IPS-20b (cell line): Measurements from ENCODE around the gene MST1R.

Experiments
- H3K27ac ChIP-seq: one replicate; pipeline ENCODE4 v1.5.1; 2013; ENCODE audit warnings: low read length
- H3K27me3 ChIP-seq: 2 replicates; pipeline ENCODE4 v1.6.1; 2013; ENCODE audit warnings: mild to moderate bottlenecking, low read length, inconsistent platforms; ENCODE audit not compliant: insufficient read depth
- H3K36me3 ChIP-seq: 2 replicates; pipeline ENCODE4 v1.6.1; 2013; ENCODE audit warnings: low read depth, mild to moderate bottlenecking, inconsistent platforms, low read length, moderate library complexity; ENCODE audit not compliant: insufficient read depth
- H3K4me1 ChIP-seq: 2 replicates; pipeline ENCODE4 v1.6.1; 2013; ENCODE audit warnings: mild to moderate bottlenecking, control low read depth, inconsistent platforms, low read length, moderate library complexity; ENCODE audit not compliant: insufficient read depth
- H3K4me3 ChIP-seq: 2 replicates; pipeline ENCODE4 v1.5.1; 2013; ENCODE audit warnings: mild to moderate bottlenecking, low read length, inconsistent platforms
- H3K9ac ChIP-seq: 2 replicates; pipeline ENCODE4 v1.6.1; 2013; ENCODE audit warnings: low read depth, mild to moderate bottlenecking, inconsistent platforms, low read length, moderate library complexity
- H3K9me3 ChIP-seq: 2 replicates; pipeline ENCODE4 v1.6.1; 2013; ENCODE audit warnings: mild to moderate bottlenecking, low read depth, low read length, inconsistent platforms; ENCODE audit not compliant: insufficient read depth

MST1R gene

DNA sequence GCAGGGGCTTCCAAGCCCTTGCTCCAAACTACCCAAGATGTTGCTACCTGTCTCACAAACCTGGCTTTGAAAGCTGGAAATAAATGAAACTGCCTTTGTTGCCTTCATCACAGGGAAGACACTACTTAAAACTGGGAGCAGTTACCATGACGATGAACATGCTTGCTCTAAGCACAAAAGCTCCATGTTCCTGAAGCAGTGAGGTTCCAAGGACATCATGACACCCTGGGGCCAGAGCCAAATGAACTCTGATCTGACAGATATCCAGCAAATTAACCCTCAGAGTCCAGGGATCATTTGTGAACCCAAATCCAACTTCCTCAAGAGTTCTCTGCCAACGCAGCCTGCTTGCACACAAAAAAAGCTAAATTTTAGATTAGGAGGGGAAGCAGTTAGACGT, 58.0 kb downstream of the MST1R start:
- no peaks in the 10 kb centered on the region for H3K9me3 ChIP-seq
- H3K9ac ChIP-seq = no peak overlapping the region
- no peaks in the 10 kb centered on the region for H3K27me3 ChIP-seq
- H3K27ac ChIP-seq = no peak overlapping the region
- no peak overlapping the region for H3K4me3 ChIP-seq
- peaks cover 66% of the 10 kb centered on the region for H3K36me3 ChIP-seq
- H3K4me1 ChIP-seq = no peaks in the 10 kb centered on the region

DNA sequence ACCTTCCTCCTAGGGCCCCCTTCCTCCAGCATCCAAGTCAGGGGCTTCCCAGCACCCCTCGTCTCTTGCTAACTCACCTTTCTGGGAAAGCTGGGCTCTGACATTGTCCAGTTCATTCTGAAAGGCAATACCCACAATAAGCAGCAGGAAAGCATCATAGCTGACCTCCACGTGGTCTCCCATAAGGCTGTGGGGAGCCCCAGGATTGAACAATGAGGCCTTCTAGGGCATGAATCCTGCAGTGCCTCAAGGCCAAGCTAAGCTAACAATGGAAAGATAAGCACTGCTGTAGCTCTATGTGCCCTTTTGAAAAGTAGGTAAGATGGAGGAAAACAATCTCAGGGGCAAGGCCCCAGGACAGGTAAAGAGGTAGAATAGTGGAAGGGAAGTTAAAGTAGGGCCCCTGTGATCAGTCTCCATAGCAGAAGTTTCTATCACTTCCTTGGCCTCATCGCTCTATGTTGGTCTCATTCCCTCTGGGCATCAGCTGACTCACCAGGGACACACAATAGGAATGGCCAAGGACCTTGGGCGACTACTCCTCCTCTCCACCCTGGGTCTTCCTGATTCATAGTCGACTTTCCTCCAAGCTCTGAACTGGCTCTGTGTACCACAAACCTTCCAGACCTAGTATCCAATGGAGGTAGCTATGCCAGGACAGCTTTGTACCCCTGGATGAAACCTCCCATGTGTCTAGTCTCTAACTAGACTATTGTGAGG, 59.0 kb downstream of the MST1R start:
- Histone ChIP-seq H3K4me1 (no peaks in the 10 kb centered on the region), H3K27me3 (no peaks in the 10 kb centered on the region), H3K9me3 (no peaks in the 10 kb centered on the region), H3K27ac (no peak overlapping the region), H3K9ac (no peak overlapping the region), H3K4me3 (no peak overlapping the region), H3K36me3 (peaks cover 70% of the 10 kb centered on the region)

DNA sequence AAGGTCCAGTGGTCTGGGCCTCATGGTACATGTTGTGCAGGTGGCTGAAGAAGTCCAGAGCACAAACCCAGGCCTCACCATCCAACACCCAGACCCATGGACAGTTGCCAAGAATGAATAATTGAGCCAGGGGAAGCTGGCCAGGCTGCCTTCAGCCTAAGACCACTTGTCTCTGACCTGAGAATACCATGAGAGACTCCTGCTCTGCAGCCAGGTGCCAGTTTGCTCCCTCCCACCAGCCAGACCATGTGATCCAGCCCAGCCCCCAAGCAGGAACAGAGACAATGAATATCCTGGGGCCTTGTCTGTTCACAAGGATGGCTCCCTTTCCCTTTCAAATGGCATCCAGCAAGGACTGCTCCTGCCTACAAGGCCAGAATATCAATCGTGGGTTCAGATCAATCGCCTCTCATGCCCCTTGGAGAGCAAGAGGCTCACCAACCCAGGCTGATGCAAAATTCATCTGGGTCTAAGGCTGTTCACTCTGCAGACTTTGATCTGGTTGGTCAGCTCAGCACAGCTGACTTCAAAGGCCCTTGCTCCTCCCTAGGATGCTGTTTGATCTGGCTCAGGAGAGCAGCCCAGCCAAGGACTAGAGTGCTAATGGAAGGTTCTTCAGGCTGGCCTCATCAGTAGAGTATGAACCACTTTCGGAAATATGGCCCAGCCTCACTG, 60.7 kb downstream of the MST1R start:
- no peaks in the 10 kb centered on the region for H3K27me3 ChIP-seq
- no peaks in the 10 kb centered on the region for H3K9me3 ChIP-seq
- H3K9ac ChIP-seq = no peak overlapping the region
- H3K27ac ChIP-seq = no peak overlapping the region
- H3K4me3 ChIP-seq = no peak overlapping the region
- H3K4me1 ChIP-seq = no peaks in the 10 kb centered on the region
- peaks cover 77% of the 10 kb centered on the region for H3K36me3 ChIP-seq

DNA sequence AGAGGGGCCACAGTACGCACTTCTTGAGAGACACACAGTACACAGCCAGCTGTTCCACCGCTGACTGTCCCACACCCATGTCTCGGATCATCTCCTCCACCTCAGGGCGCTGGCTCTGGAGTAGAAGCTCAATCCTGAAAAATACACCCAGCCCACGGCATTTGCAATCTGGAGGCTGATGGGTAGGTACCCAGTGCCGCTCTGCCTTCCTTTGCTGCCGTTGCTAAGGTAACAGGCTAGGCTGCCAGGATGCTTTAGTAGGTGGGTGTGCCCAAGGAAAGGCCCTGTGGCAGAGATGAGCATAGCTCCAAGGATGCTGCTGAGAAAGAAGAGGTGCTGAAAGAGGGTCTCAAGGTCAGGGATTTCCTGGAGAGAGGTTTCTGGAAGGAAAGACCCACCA, 61.9 kb downstream of the MST1R start:
- Histone ChIP-seq H3K4me1 (no peaks in the 10 kb centered on the region), H3K27ac (no peak overlapping the region), H3K9ac (no peak overlapping the region), H3K36me3 (peaks cover 80% of the 10 kb centered on the region), H3K27me3 (no peaks in the 10 kb centered on the region), H3K4me3 (no peak overlapping the region), H3K9me3 (no peaks in the 10 kb centered on the region)

DNA sequence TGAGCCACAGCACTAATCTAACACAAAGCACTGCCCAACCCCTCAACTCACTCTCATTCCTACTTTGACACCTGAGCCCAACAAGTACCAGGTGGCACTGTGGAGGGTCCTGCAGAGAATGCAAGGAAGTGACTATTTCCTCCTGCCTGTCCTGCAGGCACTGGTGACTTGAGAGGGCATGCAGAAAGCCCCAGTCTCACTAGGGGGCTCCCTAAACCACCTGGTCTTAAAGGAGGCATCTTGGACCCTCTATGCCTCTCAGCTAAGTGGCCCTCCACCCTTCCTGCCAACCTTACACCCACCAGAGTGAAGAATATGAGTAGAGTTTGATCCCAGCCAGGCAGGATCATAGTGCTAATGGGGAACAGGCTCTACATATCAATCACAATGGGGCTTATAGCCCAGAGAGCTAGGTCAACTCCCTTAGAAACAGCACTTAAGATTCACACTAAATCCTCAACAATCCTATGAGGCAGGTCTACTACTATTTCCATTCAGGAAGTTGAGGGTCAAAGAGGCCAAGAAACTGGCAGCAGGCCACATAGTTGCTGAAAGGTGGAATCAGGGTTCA, 62.5 kb downstream of the MST1R start:
- no peak overlapping the region for H3K27ac ChIP-seq
- no peak overlapping the region for H3K9ac ChIP-seq
- no peaks in the 10 kb centered on the region for H3K27me3 ChIP-seq
- H3K36me3 ChIP-seq = peaks cover 82% of the 10 kb centered on the region
- no peak overlapping the region for H3K4me3 ChIP-seq
- no peaks in the 10 kb centered on the region for H3K9me3 ChIP-seq
- no peaks in the 10 kb centered on the region for H3K4me1 ChIP-seq

DNA sequence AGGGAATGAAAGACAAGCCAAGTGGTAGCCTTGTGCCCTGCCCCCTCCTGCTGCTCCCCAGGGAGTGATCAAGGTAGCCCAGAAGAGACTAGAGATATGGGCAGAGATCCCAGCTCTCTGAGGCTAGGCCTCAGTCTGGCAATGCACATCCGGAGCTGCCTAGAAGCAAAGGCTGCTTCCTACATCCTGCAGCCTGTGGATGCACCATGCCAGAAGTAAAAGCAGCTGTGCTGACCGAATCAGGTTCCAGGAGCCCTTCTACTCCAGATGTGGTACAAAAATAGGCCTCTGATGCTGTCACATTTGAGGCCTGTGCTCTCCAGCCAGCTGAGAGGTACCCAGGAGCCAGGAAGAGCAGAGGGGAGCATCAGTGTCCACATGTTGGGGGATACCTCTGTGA, 63.3 kb downstream of the MST1R start:
- H3K4me1 ChIP-seq = no peaks in the 10 kb centered on the region
- peaks cover 75% of the 10 kb centered on the region for H3K36me3 ChIP-seq
- H3K27me3 ChIP-seq = no peaks in the 10 kb centered on the region
- H3K9me3 ChIP-seq = no peaks in the 10 kb centered on the region
- H3K4me3 ChIP-seq = no peak overlapping the region
- H3K27ac ChIP-seq = no peak overlapping the region
- H3K9ac ChIP-seq = no peak overlapping the region

DNA sequence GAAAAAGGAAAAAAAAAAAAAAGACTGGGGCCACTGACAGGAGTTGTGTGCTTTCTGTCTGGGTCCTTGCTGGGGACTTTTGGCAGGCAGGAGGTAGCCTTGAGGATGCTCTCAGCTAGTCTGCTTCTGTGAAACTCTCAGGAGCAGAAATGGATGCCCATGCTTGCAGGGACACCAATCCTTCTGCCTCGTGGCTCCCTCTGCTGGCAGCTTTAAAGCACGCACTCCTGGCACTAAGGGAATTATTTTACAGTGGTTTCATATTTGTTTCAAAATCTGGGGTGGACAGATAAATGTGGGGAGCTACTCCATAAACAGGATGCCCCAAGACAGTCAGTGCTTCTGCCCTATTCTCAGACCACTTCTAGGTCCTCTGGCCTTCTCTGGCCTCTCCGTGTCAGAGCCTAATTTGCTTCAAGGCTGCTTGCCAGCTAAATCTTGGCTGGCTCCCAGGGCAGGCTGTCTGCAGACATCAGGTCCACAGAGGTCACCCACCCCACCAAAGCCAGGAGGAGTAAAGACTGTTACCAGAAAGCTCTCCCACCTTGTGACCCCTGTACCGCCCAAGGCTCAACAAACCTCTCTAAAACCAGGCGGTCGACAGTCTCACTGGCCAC, 64.4 kb downstream of the MST1R start:
- H3K9me3 ChIP-seq = no peaks in the 10 kb centered on the region
- H3K9ac ChIP-seq = no peak overlapping the region
- no peaks in the 10 kb centered on the region for H3K27me3 ChIP-seq
- no peaks in the 10 kb centered on the region for H3K4me1 ChIP-seq
- H3K27ac ChIP-seq = no peak overlapping the region
- H3K4me3 ChIP-seq = no peak overlapping the region
- peaks cover 75% of the 10 kb centered on the region for H3K36me3 ChIP-seq
